Frontal cortex (tissue), 4 donors: ENCODE results near the gene SGMS1. TPM values are rescaled to one million over a fixed set of nuclear protein-coding genes. Genes with fewer than 3 reads are reported as not detected.
"Not testable (repeated sequence)": the region's sequence is repeated elsewhere in the genome, so short reads cannot be mapped to it uniquely, and the experiment has no call there.

ENCODE experiments used
- DNase-seq, 2 donors: peaks; one replicate each; pipeline ENCODE4 v3.0.0; 2012; ENCODE audit warnings: low spot score in 2 of 2
- FAIRE-seq: peaks from 2 replicates; lab custom pipeline; 2012; peaks lifted over from hg19 to GRCh38; lab: Jason Lieb, UNC
- total RNA-seq: library from RNA; depleted of rRNA; stranded (reverse); fragments of >200 nt; gene quantifications from one replicate; pipeline ENCODE4 v1.2.3, GENCODE V29; 2014
- donor health status: control.
- donor health status: control.
- donor health status: control.

Gene SGMS1
- 35.1 TPM for total RNA-seq

GRCh38 chr10:50623663-50624412, at the start of gene SGMS1:
SGMS1 (minus strand) TSS chr10:50623956; CDS start chr10:50344114, 279,842 bp downstream.
- DNase-seq (peak; percentile 82 to 93), FAIRE-seq (no peak)

- FAIRE-seq, DNase-seq: not testable (repeated sequence)
These were observed 48.4 kb upstream of the SGMS1 start for GRCh38 chr10:50672152-50672551.

- not testable (repeated sequence) for FAIRE-seq, DNase-seq
These were observed 47.9 kb upstream of the SGMS1 start for GRCh38 chr10:50671645-50672044.

- not testable (repeated sequence) for FAIRE-seq, DNase-seq
These were observed 46.2 kb upstream of the SGMS1 start for GRCh38 chr10:50669957-50670356.

GRCh38 chr10:50667353-50667752, 43.6 kb upstream of the SGMS1 start:
- not testable (repeated sequence) for DNase-seq, FAIRE-seq

GRCh38 chr10:50662420-50662819, 38.7 kb upstream of the SGMS1 start:
- FAIRE-seq, DNase-seq: not testable (repeated sequence)

- FAIRE-seq, DNase-seq: not testable (repeated sequence)
These were observed 37.8 kb upstream of the SGMS1 start for GRCh38 chr10:50661563-50661962.

- not testable (repeated sequence) for DNase-seq, FAIRE-seq
These were observed 36.3 kb upstream of the SGMS1 start for GRCh38 chr10:50659865-50660730.

- DNase-seq, FAIRE-seq: not testable (repeated sequence)
These were observed 35.5 kb upstream of the SGMS1 start for GRCh38 chr10:50659016-50659864.

- no peak for DNase-seq
- FAIRE-seq = no peak
These were observed 34.4 kb upstream of the SGMS1 start for GRCh38 chr10:50658165-50658564.

- FAIRE-seq = no peak
- DNase-seq = no peak
These were observed 30.0 kb upstream of the SGMS1 start for GRCh38 chr10:50653758-50654157.

- FAIRE-seq (no peak), DNase-seq (peak; percentile 22 to 36)
These were observed 29.4 kb upstream of the SGMS1 start for GRCh38 chr10:50653142-50653541.

- FAIRE-seq (no peak), DNase-seq (no peak)
These were observed 28.1 kb upstream of the SGMS1 start for GRCh38 chr10:50651808-50652207.

- no peak for DNase-seq
- FAIRE-seq = no peak
These were observed 26.7 kb upstream of the SGMS1 start for GRCh38 chr10:50650481-50650880.

GRCh38 chr10:50648935-50649227, 25.1 kb upstream of the SGMS1 start:
- no peak for FAIRE-seq
- DNase-seq = no peak

- no peak for FAIRE-seq
- DNase-seq = no peak
These were observed 24.6 kb upstream of the SGMS1 start for GRCh38 chr10:50648089-50648934.

- not testable (repeated sequence) for DNase-seq, FAIRE-seq
These were observed 23.6 kb upstream of the SGMS1 start for GRCh38 chr10:50647350-50647749.

- FAIRE-seq = no peak
- DNase-seq = no peak
These were observed 21.5 kb upstream of the SGMS1 start for GRCh38 chr10:50645236-50645635.

- DNase-seq (no peak), FAIRE-seq (no peak)
These were observed 17.9 kb upstream of the SGMS1 start for GRCh38 chr10:50641626-50642025.
